Measurements from ENCODE around the gene NT5M.

The NT5M gene

DNA sequence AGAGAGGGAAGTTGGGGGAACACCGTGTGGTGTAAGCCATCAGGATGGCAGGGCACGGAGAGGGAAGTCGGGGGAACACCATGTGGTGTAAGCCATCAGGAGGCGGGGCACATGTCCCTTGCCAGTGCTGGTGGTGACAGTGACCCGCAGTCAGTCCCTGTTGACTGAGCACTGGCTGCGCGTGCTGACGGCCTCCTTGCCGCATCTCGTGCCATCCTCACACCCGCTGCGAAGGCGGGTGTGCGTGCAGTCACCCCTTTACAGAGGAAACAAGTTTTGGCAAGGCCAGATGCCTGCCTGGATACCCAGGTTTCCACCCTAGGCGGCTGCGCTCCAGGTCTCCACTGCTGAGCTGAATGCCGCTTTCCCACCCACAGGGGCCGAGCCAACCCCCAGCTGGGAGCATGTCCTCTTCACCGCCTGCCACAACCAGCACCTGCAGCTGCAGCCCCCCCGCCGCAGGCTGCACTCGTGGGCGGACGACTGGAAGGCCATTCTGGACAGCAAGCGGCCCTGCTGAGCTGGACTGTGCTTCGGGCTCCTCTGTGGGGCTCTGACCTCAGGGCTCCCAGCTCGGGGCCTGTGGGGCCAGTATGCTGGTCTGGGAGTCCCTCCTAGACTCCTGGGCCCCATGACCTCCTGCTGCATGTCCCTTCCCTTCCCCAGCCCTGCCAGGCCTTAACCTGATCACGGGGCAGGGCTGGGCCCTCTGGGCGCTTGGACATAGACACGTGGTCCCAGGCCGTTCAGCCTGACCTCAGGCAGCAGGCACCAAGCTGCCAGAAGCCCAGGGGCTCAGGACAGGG, 43.5 kb downstream of the NT5M start:
- DNase-seq (ENCODE audit: low read depth in 1 of 2, low spot score in 1 of 2): peak; percentile 3 to 16
- Histone ChIP-seq H3K27me3 (ENCODE audit: insufficient read depth, poor library complexity, severe bottlenecking) (no peaks in the 10 kb centered on the region), H3K4me3 (replicated peaks; ENCODE audit: insufficient read depth, low read length) (no peak overlapping the region), H3K27ac (replicated peaks) (no peak overlapping the region)
- TF ChIP-seq, protein P1, sequence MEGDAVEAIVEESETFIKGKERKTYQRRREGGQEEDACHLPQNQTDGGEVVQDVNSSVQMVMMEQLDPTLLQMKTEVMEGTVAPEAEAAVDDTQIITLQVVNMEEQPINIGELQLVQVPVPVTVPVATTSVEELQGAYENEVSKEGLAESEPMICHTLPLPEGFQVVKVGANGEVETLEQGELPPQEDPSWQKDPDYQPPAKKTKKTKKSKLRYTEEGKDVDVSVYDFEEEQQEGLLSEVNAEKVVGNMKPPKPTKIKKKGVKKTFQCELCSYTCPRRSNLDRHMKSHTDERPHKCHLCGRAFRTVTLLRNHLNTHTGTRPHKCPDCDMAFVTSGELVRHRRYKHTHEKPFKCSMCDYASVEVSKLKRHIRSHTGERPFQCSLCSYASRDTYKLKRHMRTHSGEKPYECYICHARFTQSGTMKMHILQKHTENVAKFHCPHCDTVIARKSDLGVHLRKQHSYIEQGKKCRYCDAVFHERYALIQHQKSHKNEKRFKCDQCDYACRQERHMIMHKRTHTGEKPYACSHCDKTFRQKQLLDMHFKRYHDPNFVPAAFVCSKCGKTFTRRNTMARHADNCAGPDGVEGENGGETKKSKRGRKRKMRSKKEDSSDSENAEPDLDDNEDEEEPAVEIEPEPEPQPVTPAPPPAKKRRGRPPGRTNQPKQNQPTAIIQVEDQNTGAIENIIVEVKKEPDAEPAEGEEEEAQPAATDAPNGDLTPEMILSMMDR (IDR thresholded peaks at IDR 0.05; ENCODE audit: insufficient read depth, low read length): no peak
- TF ChIP-seq, protein P2, sequence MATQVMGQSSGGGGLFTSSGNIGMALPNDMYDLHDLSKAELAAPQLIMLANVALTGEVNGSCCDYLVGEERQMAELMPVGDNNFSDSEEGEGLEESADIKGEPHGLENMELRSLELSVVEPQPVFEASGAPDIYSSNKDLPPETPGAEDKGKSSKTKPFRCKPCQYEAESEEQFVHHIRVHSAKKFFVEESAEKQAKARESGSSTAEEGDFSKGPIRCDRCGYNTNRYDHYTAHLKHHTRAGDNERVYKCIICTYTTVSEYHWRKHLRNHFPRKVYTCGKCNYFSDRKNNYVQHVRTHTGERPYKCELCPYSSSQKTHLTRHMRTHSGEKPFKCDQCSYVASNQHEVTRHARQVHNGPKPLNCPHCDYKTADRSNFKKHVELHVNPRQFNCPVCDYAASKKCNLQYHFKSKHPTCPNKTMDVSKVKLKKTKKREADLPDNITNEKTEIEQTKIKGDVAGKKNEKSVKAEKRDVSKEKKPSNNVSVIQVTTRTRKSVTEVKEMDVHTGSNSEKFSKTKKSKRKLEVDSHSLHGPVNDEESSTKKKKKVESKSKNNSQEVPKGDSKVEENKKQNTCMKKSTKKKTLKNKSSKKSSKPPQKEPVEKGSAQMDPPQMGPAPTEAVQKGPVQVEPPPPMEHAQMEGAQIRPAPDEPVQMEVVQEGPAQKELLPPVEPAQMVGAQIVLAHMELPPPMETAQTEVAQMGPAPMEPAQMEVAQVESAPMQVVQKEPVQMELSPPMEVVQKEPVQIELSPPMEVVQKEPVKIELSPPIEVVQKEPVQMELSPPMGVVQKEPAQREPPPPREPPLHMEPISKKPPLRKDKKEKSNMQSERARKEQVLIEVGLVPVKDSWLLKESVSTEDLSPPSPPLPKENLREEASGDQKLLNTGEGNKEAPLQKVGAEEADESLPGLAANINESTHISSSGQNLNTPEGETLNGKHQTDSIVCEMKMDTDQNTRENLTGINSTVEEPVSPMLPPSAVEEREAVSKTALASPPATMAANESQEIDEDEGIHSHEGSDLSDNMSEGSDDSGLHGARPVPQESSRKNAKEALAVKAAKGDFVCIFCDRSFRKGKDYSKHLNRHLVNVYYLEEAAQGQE (IDR thresholded peaks at IDR 0.05; ENCODE audit: insufficient replicate concordance, low read depth): no peak
- TF ChIP-seq POLR2AphosphoS5 (IDR thresholded peaks at IDR 0.05; ENCODE audit: low read depth): no peak
- no peak for TF ChIP-seq GABPA (IDR thresholded peaks at IDR 0.05; ENCODE audit: low read depth)
- no peak for TF ChIP-seq SPI1 (IDR thresholded peaks at IDR 0.05; ENCODE audit: borderline replicate concordance, low read depth)

DNA sequence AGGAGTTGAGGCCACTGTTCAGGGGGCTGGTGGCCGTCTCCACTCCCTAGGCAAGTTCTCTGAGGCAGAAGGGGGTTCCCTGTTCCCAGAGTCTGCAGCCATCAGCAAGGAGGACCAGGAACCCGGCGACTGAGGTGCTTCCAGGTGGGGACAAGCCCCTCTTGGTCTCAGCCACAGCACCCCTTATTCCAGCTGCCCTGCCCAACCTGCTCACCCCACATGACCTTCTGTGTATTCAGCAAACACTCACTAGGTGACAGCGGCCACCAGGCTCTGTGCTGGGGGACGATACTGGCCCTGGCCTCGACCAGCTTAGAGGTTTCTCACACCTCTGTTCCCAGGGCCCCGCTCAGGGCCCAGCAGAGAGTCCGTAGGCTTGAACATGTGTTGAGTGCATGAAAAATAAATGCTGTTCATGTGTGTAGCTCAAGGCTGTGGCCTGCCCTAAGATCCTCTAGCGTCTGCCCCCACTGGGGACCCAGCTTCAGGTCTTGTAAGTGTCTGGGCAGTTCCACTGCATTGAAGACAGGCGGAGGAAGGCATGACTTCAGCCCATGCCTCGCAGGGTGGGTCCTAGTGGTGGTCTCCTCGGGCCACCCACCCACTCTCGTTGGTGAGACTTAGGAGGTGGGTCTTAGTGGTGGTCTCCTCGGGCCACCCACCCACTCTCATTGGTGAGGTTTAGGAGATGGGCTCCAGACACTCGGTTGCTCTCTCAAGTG, 44.2 kb downstream of the NT5M start:
- Histone ChIP-seq H3K27me3 (ENCODE audit: insufficient read depth, poor library complexity, severe bottlenecking) (no peaks in the 10 kb centered on the region), H3K27ac (replicated peaks) (no peak overlapping the region), H3K4me3 (replicated peaks; ENCODE audit: insufficient read depth, low read length) (no peak overlapping the region)
- no peak for DNase-seq (ENCODE audit: low read depth in 1 of 2, low spot score in 1 of 2)
- no peak for TF ChIP-seq GABPA (IDR thresholded peaks at IDR 0.05; ENCODE audit: low read depth)
- TF ChIP-seq SPI1 (IDR thresholded peaks at IDR 0.05; ENCODE audit: borderline replicate concordance, low read depth): no peak
- TF ChIP-seq, protein P2 (IDR thresholded peaks at IDR 0.05; ENCODE audit: insufficient replicate concordance, low read depth): no peak
- TF ChIP-seq, protein P1 (IDR thresholded peaks at IDR 0.05; ENCODE audit: insufficient read depth, low read length): no peak
- no peak for TF ChIP-seq POLR2AphosphoS5 (IDR thresholded peaks at IDR 0.05; ENCODE audit: low read depth)

DNA sequence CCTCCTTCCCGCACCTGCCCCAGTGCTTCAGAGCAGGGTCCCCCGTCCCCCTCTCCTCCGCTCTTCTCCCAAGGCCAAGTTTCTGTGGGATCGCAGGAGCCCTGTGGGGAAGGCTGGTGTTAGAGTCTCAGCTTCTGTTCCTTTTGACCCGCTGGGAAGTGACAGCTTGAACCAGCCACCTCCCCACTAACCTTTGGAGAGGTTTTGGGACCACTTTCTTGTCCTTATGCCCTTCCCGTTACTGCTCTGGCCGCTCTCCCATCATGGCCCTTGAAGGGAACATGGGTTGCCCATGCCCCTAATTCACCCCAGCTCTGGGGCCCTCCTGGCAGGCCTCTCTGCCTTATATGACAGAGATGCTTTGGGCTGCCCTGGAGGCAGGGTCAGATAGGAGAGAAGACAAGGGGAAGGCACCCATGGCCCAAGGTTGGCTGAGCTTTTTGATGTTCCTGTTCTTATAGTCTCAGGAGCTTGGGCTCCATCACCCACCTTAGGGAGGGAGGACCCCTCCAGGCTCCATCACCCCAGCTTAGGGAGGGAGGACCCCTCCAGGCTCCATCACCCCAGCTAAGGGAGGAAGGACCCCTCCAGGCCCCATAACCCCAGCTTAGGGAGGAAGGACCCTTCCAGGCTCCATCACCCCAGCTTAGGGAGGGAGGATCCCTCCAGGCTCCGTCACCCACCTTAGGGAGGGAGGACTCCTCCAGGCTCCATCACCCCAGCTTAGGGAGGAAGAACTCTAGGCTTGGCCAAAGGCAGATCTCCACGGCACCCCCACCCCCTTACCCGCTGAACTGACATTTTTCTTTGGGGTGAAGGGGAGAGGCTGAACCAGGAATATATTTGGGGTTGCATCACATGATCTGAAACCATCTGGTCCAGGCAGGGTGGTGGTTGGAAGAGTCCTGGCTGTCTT, 45.0 kb downstream of the NT5M start:
- peak in 1 of 2 experiments; percentile 1 for DNase-seq (ENCODE audit: low read depth in 1 of 2, low spot score in 1 of 2)
- no peak overlapping the region for H3K4me3 ChIP-seq (replicated peaks; ENCODE audit: insufficient read depth, low read length)
- H3K27ac ChIP-seq (replicated peaks): no peak overlapping the region
- TF ChIP-seq GABPA (IDR thresholded peaks at IDR 0.05; ENCODE audit: low read depth) (no peak), SPI1 (IDR thresholded peaks at IDR 0.05; ENCODE audit: borderline replicate concordance, low read depth) (no peak)
- TF ChIP-seq, protein P2 (IDR thresholded peaks at IDR 0.05; ENCODE audit: insufficient replicate concordance, low read depth): no peak
- H3K27me3 ChIP-seq (ENCODE audit: insufficient read depth, poor library complexity, severe bottlenecking): no peaks in the 10 kb centered on the region

Measured in HL-60 (cell line).